Stimulated activated naive B cell treated with anti-CD40 and anti-IgM and Interleukin-4, amounts not matched to agents 10 μg/mL and 1 μg/mL and 100 μg/mL, for 72 hours (primary cell): Measurements from ENCODE around the gene VAMP2.

Experiments
- ATAC-seq, 2 donors: fragments of 150-1000 bp; cut with Tn5 transposase; replicated peaks; 2 replicates each; pipeline ENCODE4 v1.10.0; 2021; ENCODE audit warnings: moderate library complexity in 1 of 2
- DNase-seq: peaks from one replicate; pipeline ENCODE4 v3.0.0; 2021
- H3K27ac Mint-ChIP-seq: one replicate; pipeline ENCODE4 v1.8.0; 2022; ENCODE audit warnings: mild to moderate bottlenecking, mixed read lengths
- H3K27me3 Mint-ChIP-seq, 2 donors: one replicate each; pipeline ENCODE4 v1.8.0; 2022; ENCODE audit warnings: mixed read lengths in 2 of 2
- H3K36me3 Mint-ChIP-seq, 2 donors: one replicate each; pipeline ENCODE4 v1.8.0; 2022; ENCODE audit warnings: mixed read lengths in 2 of 2, mild to moderate bottlenecking in 1 of 2
- H3K4me1 Mint-ChIP-seq, 2 donors: one replicate each; pipeline ENCODE4 v1.8.0; 2022; ENCODE audit warnings: mixed read lengths in 2 of 2, mild to moderate bottlenecking in 1 of 2
- H3K4me3 Mint-ChIP-seq, 2 donors: one replicate each; pipeline ENCODE4 v1.8.0; 2022; ENCODE audit warnings: mild to moderate bottlenecking in 2 of 2, mixed read lengths in 2 of 2, moderate library complexity in 1 of 2
- H3K9me3 Mint-ChIP-seq, 2 donors: one replicate each; pipeline ENCODE4 v1.8.0; 2022; ENCODE audit warnings: mixed read lengths in 2 of 2, mild to moderate bottlenecking in 1 of 2

The VAMP2 gene

GRCh38 chr17:8162233-8162996 lies at the start of gene VAMP2:
VAMP2 (minus strand) TSS chr17:8162948; CDS start chr17:8162879, 69 bp downstream.
- Mint-ChIP-seq H3K4me3 (peak within 1 kb of the TSS; percentile 94 to 95), H3K9me3 (no peaks in the 10 kb centered on the region), H3K36me3 (peaks cover 13 to 28% of the 10 kb centered on the region in 2 donors), H3K27ac (peak within 1 kb of the TSS; percentile 98), H3K27me3 (no peaks in the 10 kb centered on the region), H3K4me1 (peaks cover 46 to 61% of the 10 kb centered on the region in 2 donors)
- DNase-seq: peak; percentile 68
- ATAC-seq: peak; percentile 73 to 79

- ATAC-seq: peak; percentile 49 to 53
- peak overlapping the region; percentile 97 for H3K27ac Mint-ChIP-seq
- DNase-seq: no peak
- no peaks in the 10 kb centered on the region for H3K9me3 Mint-ChIP-seq
- peak overlapping the region; percentile 92 to 94 for H3K4me3 Mint-ChIP-seq
- no peaks in the 10 kb centered on the region for H3K27me3 Mint-ChIP-seq
- H3K4me1 Mint-ChIP-seq: peaks cover 10 to 24% of the 10 kb centered on the region in 2 donors
- H3K36me3 Mint-ChIP-seq: no peaks in the 10 kb centered on the region
Observed at GRCh38 chr17:8210761-8211458, 48.2 kb upstream of the VAMP2 start.

GRCh38 chr17:8209907-8210760 lies 47.4 kb upstream of the VAMP2 start, which contains the start of gene AURKB:
AURKB (minus strand) TSS chr17:8210575; CDS start chr17:8210224, 351 bp downstream.
- no peaks in the 10 kb centered on the region for H3K27me3 Mint-ChIP-seq
- no peaks in the 10 kb centered on the region for H3K9me3 Mint-ChIP-seq
- H3K36me3 Mint-ChIP-seq: no peaks in the 10 kb centered on the region
- DNase-seq (peak; percentile 91), ATAC-seq (peak; percentile 97 to 98)
- peaks cover 10 to 24% of the 10 kb centered on the region in 2 donors for H3K4me1 Mint-ChIP-seq
- peak within 1 kb of the TSS; percentile 97 for H3K27ac Mint-ChIP-seq
- H3K4me3 Mint-ChIP-seq: peak within 1 kb of the TSS; percentile 92 to 94

- Mint-ChIP-seq H3K36me3 (no peaks in the 10 kb centered on the region), H3K27me3 (no peaks in the 10 kb centered on the region), H3K4me3 (no peak overlapping the region), H3K27ac (no peak overlapping the region), H3K4me1 (peaks cover 13 to 23% of the 10 kb centered on the region in 2 donors), H3K9me3 (no peaks in the 10 kb centered on the region)
- DNase-seq: no peak
- ATAC-seq: no peak
Observed at GRCh38 chr17:8206536-8206935, 43.8 kb upstream of the VAMP2 start.

GRCh38 chr17:8204761-8205555 lies 42.2 kb upstream of the VAMP2 start:
- H3K27ac Mint-ChIP-seq: no peak overlapping the region
- H3K9me3 Mint-ChIP-seq: no peaks in the 10 kb centered on the region
- peaks cover 7 to 18% of the 10 kb centered on the region in 2 donors for H3K4me1 Mint-ChIP-seq
- H3K4me3 Mint-ChIP-seq: no peak overlapping the region
- no peaks in the 10 kb centered on the region for H3K36me3 Mint-ChIP-seq
- ATAC-seq (no peak), DNase-seq (no peak)
- no peaks in the 10 kb centered on the region for H3K27me3 Mint-ChIP-seq

- peak; percentile 47 for DNase-seq
- ATAC-seq: peak; percentile 7 to 19
Observed at GRCh38 chr17:8192070-8192815, 29.5 kb upstream of the VAMP2 start.

GRCh38 chr17:8190506-8190905 lies 27.8 kb upstream of the VAMP2 start:
- H3K4me3 Mint-ChIP-seq: no peak overlapping the region
- DNase-seq (no peak), ATAC-seq (no peak)
- H3K27ac Mint-ChIP-seq: peak overlapping the region; percentile 99
- H3K27me3 Mint-ChIP-seq: no peaks in the 10 kb centered on the region
- H3K36me3 Mint-ChIP-seq: no peaks in the 10 kb centered on the region
- H3K9me3 Mint-ChIP-seq: no peaks in the 10 kb centered on the region
- H3K4me1 Mint-ChIP-seq: peaks cover 8 to 9% of the 10 kb centered on the region in 2 donors

More at GRCh38 chr17:8192070-8192815, 29.5 kb upstream of the VAMP2 start:
- Mint-ChIP-seq H3K4me3 (no peak overlapping the region), H3K36me3 (no peaks in the 10 kb centered on the region), H3K27ac (no peak overlapping the region), H3K9me3 (no peaks in the 10 kb centered on the region), H3K27me3 (no peaks in the 10 kb centered on the region), H3K4me1 (peaks cover 16 to 22% of the 10 kb centered on the region in 2 donors)

GRCh38 chr17:8189711-8190477 lies 27.1 kb upstream of the VAMP2 start, which contains the start of gene BORCS6:
BORCS6 (minus strand) TSS chr17:8190180; CDS start chr17:8190140, 40 bp downstream.
- peaks cover 8 to 9% of the 10 kb centered on the region in 2 donors for H3K4me1 Mint-ChIP-seq
- H3K27ac Mint-ChIP-seq: peak within 1 kb of the TSS; percentile 99
- H3K9me3 Mint-ChIP-seq: no peaks in the 10 kb centered on the region
- peak; percentile 95 for DNase-seq
- no peaks in the 10 kb centered on the region for H3K27me3 Mint-ChIP-seq
- ATAC-seq: peak; percentile 69 to 74
- no peaks in the 10 kb centered on the region for H3K36me3 Mint-ChIP-seq
- no peak within 1 kb of the TSS for H3K4me3 Mint-ChIP-seq

- no peak for ATAC-seq
- Mint-ChIP-seq H3K4me3 (no peak overlapping the region), H3K27ac (peak overlapping the region; percentile 99), H3K36me3 (no peaks in the 10 kb centered on the region), H3K27me3 (no peaks in the 10 kb centered on the region), H3K9me3 (no peaks in the 10 kb centered on the region), H3K4me1 (peaks cover 8 to 14% of the 10 kb centered on the region in 2 donors)
- DNase-seq: peak; percentile 31
Observed at GRCh38 chr17:8189041-8189710, 26.4 kb upstream of the VAMP2 start.

GRCh38 chr17:8188263-8188839 lies 25.6 kb upstream of the VAMP2 start:
- no peaks in the 10 kb centered on the region for H3K9me3 Mint-ChIP-seq
- H3K4me3 Mint-ChIP-seq: no peak overlapping the region
- H3K27me3 Mint-ChIP-seq: no peaks in the 10 kb centered on the region
- H3K4me1 Mint-ChIP-seq: peaks cover 11 to 20% of the 10 kb centered on the region in 2 donors
- H3K27ac Mint-ChIP-seq: no peak overlapping the region
- no peak for ATAC-seq
- no peak for DNase-seq
- no peaks in the 10 kb centered on the region for H3K36me3 Mint-ChIP-seq

GRCh38 chr17:8187517-8188262 lies 24.9 kb upstream of the VAMP2 start:
- Mint-ChIP-seq H3K4me3 (no peak overlapping the region), H3K27me3 (no peaks in the 10 kb centered on the region), H3K27ac (no peak overlapping the region), H3K9me3 (no peaks in the 10 kb centered on the region), H3K36me3 (no peaks in the 10 kb centered on the region), H3K4me1 (peaks cover 11 to 20% of the 10 kb centered on the region in 2 donors)
- DNase-seq (peak; percentile 88), ATAC-seq (peak; percentile 31 to 35)
